Common myeloid progenitor, CD34-positive (primary cell): ENCODE data around the gene IFT80.
"Not testable (repeated sequence)": the region's sequence is repeated elsewhere in the genome, so short reads cannot be mapped to it uniquely, and the experiment has no call there.

ENCODE experiments used
- CTCF ChIA-PET: fragments of 350-600 bp; sonication (Branson Sonifier 250); formaldehyde crosslinking; loops from one replicate; lab custom pipeline; 2021; ENCODE audit warnings: antibody characterized with exemption; lab: Charles Lee
- POLR2A ChIA-PET: fragments of 350-600 bp; sonication (Branson Sonifier 250); formaldehyde crosslinking; loops from one replicate; lab custom pipeline; 2021; ENCODE audit warnings: antibody characterized with exemption; lab: Charles Lee
- DNase-seq, 3 donors: peaks; one replicate each; pipeline versions ENCODE4 v3.0.0 to v3.0.0-alpha.2; 2013
- H3K27ac ChIP-seq, 2 experiments: 1 replicate in 1 of 2; 2 replicates in 1 of 2; pipeline ENCODE4 v1.7.0; 2013; ENCODE audit warnings: inconsistent platforms in 2 of 2, low read length in 2 of 2, mild to moderate bottlenecking in 2 of 2, low read depth in 1 of 2, moderate library complexity in 1 of 2; ENCODE audit not compliant: severe bottlenecking in 2 of 2, insufficient read depth in 1 of 2, poor library complexity in 1 of 2
- H3K27me3 ChIP-seq, 5 experiments: replicated peaks in 2 of 5; 1 replicate in 3 of 5; 2 replicates in 2 of 5; pipeline versions ENCODE4 v1.6.1 to v1.7.0; 2013; ENCODE audit warnings: low read length in 4 of 5, mild to moderate bottlenecking in 2 of 5, moderate library complexity in 2 of 5, inconsistent platforms in 1 of 5; ENCODE audit not compliant: insufficient read depth in 5 of 5, control insufficient read depth in 4 of 5
- H3K36me3 ChIP-seq, 4 experiments: 1 replicate in 2 of 4; 2 replicates in 2 of 4; pipeline versions ENCODE4 v1.6.1 to v1.7.0; 2013; ENCODE audit warnings: low read length in 3 of 4, control low read depth in 1 of 4, mild to moderate bottlenecking in 1 of 4; ENCODE audit not compliant: control insufficient read depth in 4 of 4, insufficient read depth in 4 of 4
- H3K4me1 ChIP-seq, 4 experiments: 1 replicate in 3 of 4; 2 replicates in 1 of 4; pipeline versions ENCODE4 v1.6.1 to v1.7.1; 2013; ENCODE audit warnings: low read length in 3 of 4, mild to moderate bottlenecking in 3 of 4, control low read depth in 1 of 4, inconsistent platforms in 1 of 4, moderate library complexity in 1 of 4; ENCODE audit not compliant: control insufficient read depth in 4 of 4, insufficient read depth in 4 of 4; ENCODE audit errors: control extremely low read depth in 1 of 4
- H3K4me3 ChIP-seq, 7 experiments: 1 replicate in 4 of 7; 2 replicates in 3 of 7; pipeline versions ENCODE4 v1.5.1 to v1.7.0; 2013; ENCODE audit warnings: mild to moderate bottlenecking in 7 of 7, low read length in 6 of 7, moderate library complexity in 6 of 7, inconsistent platforms in 2 of 7, low read depth in 2 of 7, control low read depth in 1 of 7; ENCODE audit not compliant: insufficient read depth in 4 of 7, control insufficient read depth in 1 of 7; ENCODE audit errors: extremely low read depth in 1 of 7
- H3K9me3 ChIP-seq, 5 experiments: 1 replicate in 4 of 5; 2 replicates in 1 of 5; pipeline versions ENCODE4 v1.6.1 to v1.7.1; 2013; ENCODE audit warnings: low read length in 4 of 5, mild to moderate bottlenecking in 2 of 5, inconsistent platforms in 1 of 5, low read depth in 1 of 5, moderate library complexity in 1 of 5; ENCODE audit not compliant: control insufficient read depth in 4 of 5, insufficient read depth in 2 of 5; ENCODE audit errors: control extremely low read depth in 1 of 5
- WGBS: methylation state at CpG from one replicate; pipeline ENCODE4 v1.1.5; 2013; ENCODE audit not compliant: insufficient coverage; 5-methylcytosine and 5-hydroxymethylcytosine counted together

IFT80 gene

GRCh38 chr3:160346511-160346910 lies 52.5 kb downstream of the IFT80 start:
- Histone ChIP-seq H3K27me3 (no peaks in the 10 kb centered on the region), H3K27ac (no peak overlapping the region), H3K9me3 (no peaks in the 10 kb centered on the region), H3K36me3 (peaks cover 0 to 2% (median 0%) of the 10 kb centered on the region in 4 experiments), H3K4me3 (no peak overlapping the region), H3K4me1 (peaks cover 0 to 2% (median 0%) of the 10 kb centered on the region in 4 experiments)
- WGBS: 92% methylated on average over 2 of the region's 2 CpGs
- CTCF ChIA-PET: interaction anchor here (0.8 kb wide), 1 partner anchor 22 kb away, joined by 3 read pairs; no protein-coding TSS in a partner anchor
- DNase-seq: no peak
- POLR2A ChIA-PET: no interaction called here

- Histone ChIP-seq H3K9me3 (peaks cover 0 to 4% (median 0%) of the 10 kb centered on the region in 5 experiments), H3K27ac (no peak overlapping the region), H3K27me3 (no peaks in the 10 kb centered on the region), H3K4me3 (no peak overlapping the region), H3K36me3 (peaks cover 0 to 4% (median under 1%) of the 10 kb centered on the region in 4 experiments), H3K4me1 (peaks cover 0 to 2% (median 0%) of the 10 kb centered on the region in 4 experiments)
- WGBS: no CpG with 5 or more reads among the region's 1 CpG
- POLR2A ChIA-PET: no interaction called here
- CTCF ChIA-PET: interaction anchor here (0.7 to 6.9 kb wide), 10 partner anchors 7 to 457 kb away, joined by 3 to 77 read pairs (median 5); no protein-coding TSS in a partner anchor
- DNase-seq: peak; percentile 39 to 67 (median 64)
These were observed 55.9 kb downstream of the IFT80 start for GRCh38 chr3:160343132-160343531.

GRCh38 chr3:160340351-160340750 lies 58.7 kb downstream of the IFT80 start:
- no peaks in the 10 kb centered on the region for H3K27me3 ChIP-seq
- H3K4me3 ChIP-seq: no peak overlapping the region
- no peak overlapping the region for H3K27ac ChIP-seq
- H3K4me1 ChIP-seq: peaks cover 0 to 2% (median 0%) of the 10 kb centered on the region in 4 experiments
- POLR2A ChIA-PET: no interaction called here
- CTCF ChIA-PET: interaction anchor here (0.7 to 6.9 kb wide), 10 partner anchors 10 to 512 kb away, joined by 3 to 77 read pairs (median 3); no protein-coding TSS in a partner anchor
- WGBS: 100% methylated on average over 2 of the region's 2 CpGs
- peaks cover 0 to 5% (median 2%) of the 10 kb centered on the region in 4 experiments for H3K36me3 ChIP-seq
- no peak for DNase-seq
- H3K9me3 ChIP-seq: peaks cover 0 to 8% (median 1%) of the 10 kb centered on the region in 5 experiments

DNA sequence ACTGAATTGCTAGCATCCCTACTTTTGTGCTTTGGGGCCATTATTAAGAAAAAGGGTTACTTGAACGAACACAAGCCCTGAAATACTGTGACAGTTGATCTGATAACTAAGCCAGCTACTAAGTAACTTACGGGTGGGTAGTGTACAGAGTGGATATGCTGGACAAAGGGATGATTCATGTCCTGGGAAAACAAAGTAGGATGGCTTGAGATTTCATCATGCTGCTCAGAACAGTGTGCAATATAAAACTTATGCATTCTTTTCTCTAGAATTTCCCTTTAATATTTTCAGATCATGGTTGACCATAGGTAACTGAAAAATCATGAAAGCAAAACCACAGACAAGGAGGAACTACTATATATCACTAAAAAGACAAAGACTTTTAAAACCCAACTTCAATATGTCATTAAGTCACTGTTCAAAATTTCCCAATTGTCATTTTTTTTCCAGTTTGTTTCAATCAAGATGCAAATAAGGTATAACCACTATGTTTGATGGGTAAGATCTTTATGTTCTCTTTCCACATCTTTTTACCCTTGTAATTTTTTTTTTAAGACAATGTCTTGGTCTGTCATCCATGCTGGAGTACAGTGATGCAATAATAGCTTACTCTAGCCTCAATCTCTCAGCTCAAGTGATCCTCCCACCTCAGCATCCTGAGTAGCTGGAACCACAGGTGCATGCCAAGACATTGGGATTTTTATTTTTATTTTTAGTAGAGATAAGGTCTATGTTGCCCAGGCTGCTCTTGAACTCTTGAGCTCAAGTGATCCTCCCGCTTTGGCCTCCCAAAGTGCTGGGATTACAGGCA lies 67.7 kb downstream of the IFT80 start:
- ChIA-PET CTCF (no interaction called here), POLR2A (no interaction called here)
- Histone ChIP-seq H3K36me3 (no peaks in the 10 kb centered on the region), H3K27ac (no peak overlapping the region), H3K9me3 (no peaks in the 10 kb centered on the region), H3K4me3 (no peak overlapping the region), H3K27me3 (no peaks in the 10 kb centered on the region), H3K4me1 (peaks cover 0 to 9% (median 0%) of the 10 kb centered on the region in 4 experiments)
- WGBS: 100% methylated on average over 1 of the region's 3 CpGs
- no peak for DNase-seq

DNA sequence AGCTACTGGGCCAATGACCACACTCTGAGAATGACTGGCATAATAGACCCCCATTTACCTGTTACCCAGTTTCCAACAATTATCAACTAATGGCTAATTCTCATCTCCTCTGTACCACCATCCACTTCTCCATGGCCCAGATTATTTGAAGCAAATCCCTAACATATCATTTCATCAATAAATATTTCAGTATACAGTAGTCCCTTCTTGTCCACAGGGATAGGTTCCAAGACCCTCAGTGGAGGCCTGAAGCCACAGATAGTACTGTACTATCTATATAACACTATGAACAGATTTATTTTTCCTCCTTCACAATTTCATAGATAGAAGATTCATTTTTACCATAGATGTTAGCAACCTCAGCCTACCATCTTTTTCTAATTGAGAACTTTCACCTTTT lies 68.3 kb downstream of the IFT80 start:
- no peak for DNase-seq
- H3K4me3 ChIP-seq: no peak overlapping the region
- peaks cover 0 to 9% (median 0%) of the 10 kb centered on the region in 4 experiments for H3K4me1 ChIP-seq
- H3K9me3 ChIP-seq: no peaks in the 10 kb centered on the region
- CTCF ChIA-PET: interaction anchor here (1.3 kb wide), 1 partner anchor 9 kb away, joined by 3 read pairs; no protein-coding TSS in a partner anchor
- H3K27ac ChIP-seq: no peak overlapping the region
- H3K27me3 ChIP-seq: no peaks in the 10 kb centered on the region
- POLR2A ChIA-PET: no interaction called here
- H3K36me3 ChIP-seq: no peaks in the 10 kb centered on the region

GRCh38 chr3:160330109-160330508 lies 68.9 kb downstream of the IFT80 start:
- Histone ChIP-seq H3K4me1 (peaks cover 0 to 9% (median 0%) of the 10 kb centered on the region in 4 experiments), H3K36me3 (no peaks in the 10 kb centered on the region), H3K27ac (no peak overlapping the region), H3K27me3 (no peaks in the 10 kb centered on the region), H3K4me3 (no peak overlapping the region), H3K9me3 (no peaks in the 10 kb centered on the region)
- ChIA-PET CTCF (interaction anchor here (1.3 kb wide), 1 partner anchor 10 kb away, joined by 3 read pairs; no protein-coding TSS in a partner anchor), POLR2A (no interaction called here)
- no CpG with 5 or more reads among the region's 1 CpG for WGBS
- no peak for DNase-seq

DNA sequence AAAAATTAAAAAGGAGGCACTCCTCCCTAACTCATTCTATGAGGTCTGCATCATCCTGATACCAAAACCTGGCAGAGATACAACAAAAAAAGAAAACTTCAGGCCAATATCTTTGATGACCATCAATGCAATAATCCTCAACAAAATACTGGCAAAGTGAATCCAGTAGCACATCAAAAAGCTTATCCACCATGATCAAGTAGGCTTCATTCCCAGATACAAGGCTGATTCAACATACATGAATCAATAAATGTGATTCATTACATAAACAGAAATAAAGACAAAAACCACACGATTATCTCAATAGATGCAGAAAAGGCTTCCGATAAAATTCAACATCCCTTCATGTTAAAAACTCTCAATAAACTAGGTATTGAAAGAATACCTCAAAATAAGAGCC lies 72.7 kb downstream of the IFT80 start:
- H3K4me1 ChIP-seq, DNase-seq, H3K9me3 ChIP-seq, H3K36me3 ChIP-seq, H3K4me3 ChIP-seq, POLR2A ChIA-PET, CTCF ChIA-PET, H3K27me3 ChIP-seq, H3K27ac ChIP-seq: not testable (repeated sequence)
- no CpG with 5 or more reads among the region's 2 CpGs for WGBS
